Measurements from ENCODE around the gene FAM131A. TPM values are rescaled to one million over a fixed set of nuclear protein-coding genes. Genes with fewer than 3 reads are reported as not detected.

FAM131A gene
- total and polyA plus RNA-seq, 12 donors: 21.6 to 36.5 (median 26.7) TPM

DNA sequence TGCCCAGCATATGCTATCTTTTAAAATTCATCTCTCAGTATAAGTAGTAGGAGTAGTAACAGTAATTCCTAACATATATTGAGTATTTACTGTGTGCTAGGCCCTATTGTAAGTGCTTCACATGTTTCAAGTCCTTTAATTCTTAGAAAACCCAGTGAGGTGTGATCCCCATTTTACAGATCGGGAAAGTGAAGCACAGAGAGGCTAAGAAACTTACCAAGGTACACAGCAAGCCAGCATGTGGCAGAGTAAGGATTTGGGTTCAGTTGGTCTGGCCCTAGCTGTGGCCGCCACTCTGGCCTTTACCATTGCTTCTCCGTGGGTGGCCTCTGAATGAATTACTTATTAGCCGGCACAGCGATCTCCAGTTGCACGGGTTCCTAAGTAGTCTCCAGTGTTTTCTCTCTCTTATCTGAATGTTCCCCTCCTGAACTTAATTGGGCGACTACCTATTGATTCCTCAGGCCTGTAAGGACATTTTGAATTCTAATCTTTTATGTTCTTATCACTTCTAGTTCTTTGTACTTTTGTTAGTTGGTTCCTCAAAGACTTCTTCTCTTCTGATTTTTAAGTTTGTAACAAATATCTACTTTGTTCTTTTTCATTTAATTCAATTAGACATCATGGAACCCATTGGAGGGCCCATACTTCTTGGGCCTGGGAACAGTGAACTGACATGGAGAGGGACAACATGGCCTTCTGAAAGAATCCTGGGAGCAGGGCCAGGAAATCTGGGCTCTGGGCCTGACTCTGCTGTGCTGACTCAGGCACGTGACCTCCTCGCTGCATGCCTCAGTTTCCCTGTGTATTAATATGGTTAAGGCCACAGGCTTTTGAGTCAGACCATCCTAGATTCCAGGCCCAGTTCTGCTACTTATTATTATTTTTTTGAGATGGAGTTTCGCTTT lies 12.4 kb downstream of the FAM131A start:
- peaks cover 0 to 17% (median 8%) of the 10 kb centered on the region in 9 donors for H3K4me1 ChIP-seq
- TF ChIP-seq, protein P1, sequence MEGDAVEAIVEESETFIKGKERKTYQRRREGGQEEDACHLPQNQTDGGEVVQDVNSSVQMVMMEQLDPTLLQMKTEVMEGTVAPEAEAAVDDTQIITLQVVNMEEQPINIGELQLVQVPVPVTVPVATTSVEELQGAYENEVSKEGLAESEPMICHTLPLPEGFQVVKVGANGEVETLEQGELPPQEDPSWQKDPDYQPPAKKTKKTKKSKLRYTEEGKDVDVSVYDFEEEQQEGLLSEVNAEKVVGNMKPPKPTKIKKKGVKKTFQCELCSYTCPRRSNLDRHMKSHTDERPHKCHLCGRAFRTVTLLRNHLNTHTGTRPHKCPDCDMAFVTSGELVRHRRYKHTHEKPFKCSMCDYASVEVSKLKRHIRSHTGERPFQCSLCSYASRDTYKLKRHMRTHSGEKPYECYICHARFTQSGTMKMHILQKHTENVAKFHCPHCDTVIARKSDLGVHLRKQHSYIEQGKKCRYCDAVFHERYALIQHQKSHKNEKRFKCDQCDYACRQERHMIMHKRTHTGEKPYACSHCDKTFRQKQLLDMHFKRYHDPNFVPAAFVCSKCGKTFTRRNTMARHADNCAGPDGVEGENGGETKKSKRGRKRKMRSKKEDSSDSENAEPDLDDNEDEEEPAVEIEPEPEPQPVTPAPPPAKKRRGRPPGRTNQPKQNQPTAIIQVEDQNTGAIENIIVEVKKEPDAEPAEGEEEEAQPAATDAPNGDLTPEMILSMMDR (IDR thresholded peaks at IDR 0.05): no peak
- H3K27ac ChIP-seq: no peak overlapping the region
- DNase-seq: no peak
- 79 to 83% methylated on average over 10 of the region's 10 CpGs for WGBS, 2 donors
- no peaks in the 10 kb centered on the region for H3K9me3 ChIP-seq
- no peak for ATAC-seq
- H3K27me3 ChIP-seq: no peaks in the 10 kb centered on the region
- intact Hi-C loops (cut with DNase I): loop anchor here in 2 of 10 donors (5.0 to 10.0 kb wide), 2 partner anchors 38 to 45 kb away; partner anchors contain the start of gene EIF4G1 (in 1 of the 2)
- peaks cover 0 to 24% (median 2%) of the 10 kb centered on the region in 9 donors for H3K36me3 ChIP-seq
- H3K4me3 ChIP-seq: no peak overlapping the region

DNA sequence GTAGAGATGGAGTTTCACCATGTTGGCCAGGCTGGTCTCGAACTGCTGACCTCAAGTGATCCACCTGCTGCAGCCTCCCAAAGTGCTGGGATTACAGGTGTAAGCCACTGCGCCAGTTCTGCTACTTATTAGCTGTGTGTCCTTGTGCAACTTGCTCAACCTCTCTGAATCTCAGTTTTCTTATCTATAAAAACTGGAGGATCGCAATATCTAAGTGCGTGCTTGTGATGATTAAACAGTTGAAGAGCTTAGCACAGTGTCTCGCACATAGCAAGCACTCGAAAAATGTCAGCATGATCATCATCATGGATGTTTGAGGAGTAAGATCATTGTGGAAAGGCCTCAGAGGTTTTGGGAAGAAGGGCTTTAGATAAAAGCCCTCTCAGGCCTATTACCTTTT lies 13.2 kb downstream of the FAM131A start:
- intact Hi-C loops (cut with DNase I): loop anchor here in 1 of 10 donors (10.0 kb wide), 1 partner anchor 46 kb away; no protein-coding TSS in a partner anchor
- TF ChIP-seq, protein P1 (IDR thresholded peaks at IDR 0.05): no peak
- H3K27me3 ChIP-seq: no peaks in the 10 kb centered on the region
- H3K9me3 ChIP-seq: no peaks in the 10 kb centered on the region
- H3K4me1 ChIP-seq: peaks cover 0 to 12% (median 5%) of the 10 kb centered on the region in 9 donors
- no peak overlapping the region for H3K27ac ChIP-seq
- ATAC-seq: no peak
- DNase-seq: no peak
- H3K36me3 ChIP-seq: peaks cover 0 to 24% (median 0%) of the 10 kb centered on the region in 9 donors
- WGBS, 2 donors: 94 to 96% methylated on average over 6 of the region's 6 CpGs
- H3K4me3 ChIP-seq: no peak overlapping the region

DNA sequence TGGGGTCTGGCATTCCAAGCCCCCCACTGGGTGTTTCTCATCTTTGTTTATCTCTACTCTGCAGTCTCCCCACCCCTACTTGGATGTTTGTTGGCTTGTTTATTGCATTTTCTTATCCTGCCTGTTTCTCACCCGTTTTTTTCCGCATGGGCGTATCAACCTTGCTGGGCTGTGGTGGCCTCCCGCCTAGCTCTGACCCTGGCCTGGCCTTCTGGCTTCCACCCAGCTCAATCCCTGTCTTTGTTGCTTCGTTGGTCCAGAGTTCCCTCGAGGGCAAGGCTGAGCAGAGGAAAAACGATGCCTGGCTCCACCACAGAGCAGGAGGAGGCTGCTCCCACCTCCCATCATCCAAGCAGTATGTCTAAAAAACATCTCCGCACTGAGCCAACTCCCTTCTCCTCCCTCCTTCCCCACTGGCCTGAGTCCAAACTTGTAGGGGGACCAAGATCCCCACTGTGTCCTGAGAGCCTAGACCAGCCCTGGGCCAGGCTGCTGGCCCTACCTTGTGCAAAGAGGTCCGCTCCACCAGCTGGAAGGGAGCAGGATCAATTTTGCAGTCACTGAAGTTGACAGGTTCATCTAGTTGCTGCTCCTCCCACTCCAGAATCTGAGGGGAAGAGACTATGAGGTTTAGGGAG lies 14.2 kb downstream of the FAM131A start:
- Histone ChIP-seq H3K36me3 (peaks cover 0 to 24% (median 0%) of the 10 kb centered on the region in 9 donors), H3K27me3 (no peaks in the 10 kb centered on the region), H3K4me1 (peaks cover 0 to 5% (median 0%) of the 10 kb centered on the region in 9 donors), H3K4me3 (no peak overlapping the region), H3K9me3 (no peaks in the 10 kb centered on the region), H3K27ac (no peak overlapping the region)
- WGBS, 2 donors: 57 to 60% methylated on average over 9 of the region's 9 CpGs
- DNase-seq: no peak
- ATAC-seq: no peak
- intact Hi-C loops (cut with DNase I): loop anchor here in 1 of 10 donors (10.0 kb wide), 1 partner anchor 47 kb away; no protein-coding TSS in a partner anchor
- TF ChIP-seq, protein P1 (IDR thresholded peaks at IDR 0.05): no peak

DNA sequence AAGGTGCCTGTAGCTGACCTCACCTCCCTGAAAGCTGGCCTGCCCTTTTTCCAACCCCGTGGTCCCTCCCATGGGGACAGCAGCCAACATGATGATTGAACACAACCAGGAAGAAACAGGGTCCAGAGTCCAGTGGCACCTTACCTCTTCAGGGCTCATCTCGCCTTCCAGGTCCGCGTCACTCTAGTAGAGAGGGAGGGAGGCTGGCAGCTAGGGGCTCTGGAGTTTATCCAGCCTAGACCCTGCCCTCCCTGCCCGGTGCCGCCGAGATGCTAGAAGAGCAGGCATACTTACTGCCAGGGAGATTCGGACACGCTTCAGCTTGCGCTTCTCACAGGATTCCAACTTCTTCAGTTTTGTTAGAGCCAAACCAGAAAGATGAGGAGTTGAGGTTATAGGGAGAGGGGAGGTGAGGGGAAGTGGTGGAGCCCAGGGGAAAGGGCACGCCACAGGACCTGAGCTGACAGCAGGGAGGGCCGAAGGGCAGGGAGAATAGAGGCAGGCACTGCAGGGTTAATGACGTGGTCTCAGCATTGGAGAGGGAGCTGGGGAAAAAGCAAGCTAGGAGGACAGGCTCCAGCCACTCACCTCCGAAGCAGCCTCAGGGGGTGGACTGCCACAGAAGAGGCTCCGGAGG lies 14.9 kb downstream of the FAM131A start:
- ATAC-seq (no peak), DNase-seq (no peak)
- H3K4me3 ChIP-seq: no peak overlapping the region
- 82 to 90% methylated on average over 15 of the region's 15 CpGs for WGBS, 2 donors
- TF ChIP-seq, protein P1 (IDR thresholded peaks at IDR 0.05): no peak
- no peaks in the 10 kb centered on the region for H3K27me3 ChIP-seq
- no peaks in the 10 kb centered on the region for H3K9me3 ChIP-seq
- intact Hi-C loops (cut with DNase I): loop anchor here in 1 of 10 donors (10.0 kb wide), 1 partner anchor 47 kb away; no protein-coding TSS in a partner anchor
- H3K4me1 ChIP-seq: peaks cover 0 to 5% (median 0%) of the 10 kb centered on the region in 9 donors
- no peak overlapping the region for H3K27ac ChIP-seq
- H3K36me3 ChIP-seq: peaks cover 0 to 26% (median 0%) of the 10 kb centered on the region in 9 donors
